ENCODE measurements around the gene LUC7L3.

The LUC7L3 gene

DNA sequence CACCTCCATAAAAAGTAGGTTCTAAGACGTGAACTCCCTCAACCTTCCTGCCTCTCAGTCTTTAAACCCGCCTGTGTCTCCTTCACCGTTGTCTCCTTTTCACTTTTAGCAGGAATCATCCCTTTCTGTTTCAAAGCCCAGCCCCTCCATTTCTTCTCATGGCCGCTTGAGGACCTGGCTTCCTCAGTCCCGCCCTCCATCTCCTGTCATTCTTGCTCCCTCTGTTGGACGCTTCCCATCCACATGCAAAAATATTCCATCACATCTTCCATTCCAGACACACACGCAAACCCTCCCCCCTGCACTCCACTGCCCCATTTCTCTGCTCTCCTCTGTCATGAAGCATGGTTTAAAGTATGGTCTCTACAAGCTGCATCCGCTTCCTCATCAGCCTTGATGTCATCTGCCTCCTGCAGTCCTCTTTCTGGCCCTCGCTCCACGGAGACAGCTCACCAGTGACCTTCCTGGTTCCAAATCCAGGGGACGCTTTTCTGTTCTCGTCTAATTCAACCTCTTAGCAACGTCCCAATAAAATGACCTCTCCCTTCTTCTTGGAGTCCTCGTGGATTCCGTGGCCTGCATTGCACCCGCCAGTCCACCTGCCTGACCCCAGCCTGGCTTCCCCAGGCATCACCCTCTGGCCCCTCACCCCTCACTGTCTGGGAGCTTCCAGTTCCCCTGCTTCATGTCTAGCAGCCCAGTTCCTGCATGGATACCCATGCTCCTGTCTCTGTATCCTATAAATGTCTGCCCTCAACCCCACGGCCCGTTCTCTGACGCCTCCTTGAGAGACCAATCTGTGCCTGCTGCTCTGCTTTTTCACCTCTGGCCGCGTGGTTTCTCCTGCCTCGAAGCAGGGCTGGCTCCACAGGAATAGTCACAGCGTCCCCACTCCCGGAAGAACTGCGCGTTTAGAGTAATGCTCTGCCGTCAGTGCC, 37.9 kb upstream of the LUC7L3 start:
- H3K9me3 Mint-ChIP-seq: no peaks in the 10 kb centered on the region
- no peak overlapping the region for H3K4me3 Mint-ChIP-seq
- no peaks in the 10 kb centered on the region for H3K36me3 Mint-ChIP-seq (ENCODE audit: low read depth)
- no peak for DNase-seq
- no peak overlapping the region for H3K27ac Mint-ChIP-seq
- peaks cover 74% of the 10 kb centered on the region for H3K4me1 Mint-ChIP-seq
- peaks cover 21% of the 10 kb centered on the region for H3K27me3 Mint-ChIP-seq (ENCODE audit: low read depth, poor library complexity)
- peak; percentile 11 for TF ChIP-seq CTCF (IDR thresholded peaks at IDR 0.05)

GRCh38 chr17:50682441-50682840, 37.0 kb upstream of the LUC7L3 start:
- no peak for TF ChIP-seq CTCF (IDR thresholded peaks at IDR 0.05)
- Mint-ChIP-seq H3K4me1 (peaks cover 79% of the 10 kb centered on the region), H3K36me3 (ENCODE audit: low read depth) (no peaks in the 10 kb centered on the region), H3K27me3 (ENCODE audit: low read depth, poor library complexity) (peaks cover 18% of the 10 kb centered on the region), H3K4me3 (no peak overlapping the region), H3K9me3 (no peaks in the 10 kb centered on the region), H3K27ac (peak overlapping the region; percentile 38)
- DNase-seq: no peak

DNA sequence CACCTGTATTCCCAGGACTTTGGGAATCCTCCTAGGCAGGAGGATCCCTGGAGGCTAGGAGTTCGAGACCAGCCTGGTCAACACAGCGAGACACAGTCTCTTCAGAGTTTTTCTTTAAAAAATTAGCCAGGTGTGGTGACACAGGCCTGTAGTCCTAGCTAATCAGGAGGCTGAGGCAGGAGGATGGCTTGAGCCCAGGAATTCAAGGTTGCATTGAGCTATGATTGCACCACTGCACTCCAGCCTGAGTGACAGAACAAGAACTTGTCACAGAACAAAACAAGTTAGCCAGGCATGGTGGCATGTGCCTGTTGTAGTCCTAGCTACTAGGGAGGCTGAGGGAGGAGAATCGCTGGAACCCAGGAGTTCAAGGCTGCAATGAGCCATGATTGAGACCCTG, 36.5 kb upstream of the LUC7L3 start:
- H3K27ac Mint-ChIP-seq: peak overlapping the region; percentile 26
- H3K27me3 Mint-ChIP-seq (ENCODE audit: low read depth, poor library complexity): peaks cover 17% of the 10 kb centered on the region
- no peaks in the 10 kb centered on the region for H3K9me3 Mint-ChIP-seq
- H3K4me3 Mint-ChIP-seq: peak overlapping the region; percentile 55
- H3K36me3 Mint-ChIP-seq (ENCODE audit: low read depth): no peaks in the 10 kb centered on the region
- DNase-seq: no peak
- peaks cover 82% of the 10 kb centered on the region for H3K4me1 Mint-ChIP-seq
- TF ChIP-seq CTCF (IDR thresholded peaks at IDR 0.05): no peak

DNA sequence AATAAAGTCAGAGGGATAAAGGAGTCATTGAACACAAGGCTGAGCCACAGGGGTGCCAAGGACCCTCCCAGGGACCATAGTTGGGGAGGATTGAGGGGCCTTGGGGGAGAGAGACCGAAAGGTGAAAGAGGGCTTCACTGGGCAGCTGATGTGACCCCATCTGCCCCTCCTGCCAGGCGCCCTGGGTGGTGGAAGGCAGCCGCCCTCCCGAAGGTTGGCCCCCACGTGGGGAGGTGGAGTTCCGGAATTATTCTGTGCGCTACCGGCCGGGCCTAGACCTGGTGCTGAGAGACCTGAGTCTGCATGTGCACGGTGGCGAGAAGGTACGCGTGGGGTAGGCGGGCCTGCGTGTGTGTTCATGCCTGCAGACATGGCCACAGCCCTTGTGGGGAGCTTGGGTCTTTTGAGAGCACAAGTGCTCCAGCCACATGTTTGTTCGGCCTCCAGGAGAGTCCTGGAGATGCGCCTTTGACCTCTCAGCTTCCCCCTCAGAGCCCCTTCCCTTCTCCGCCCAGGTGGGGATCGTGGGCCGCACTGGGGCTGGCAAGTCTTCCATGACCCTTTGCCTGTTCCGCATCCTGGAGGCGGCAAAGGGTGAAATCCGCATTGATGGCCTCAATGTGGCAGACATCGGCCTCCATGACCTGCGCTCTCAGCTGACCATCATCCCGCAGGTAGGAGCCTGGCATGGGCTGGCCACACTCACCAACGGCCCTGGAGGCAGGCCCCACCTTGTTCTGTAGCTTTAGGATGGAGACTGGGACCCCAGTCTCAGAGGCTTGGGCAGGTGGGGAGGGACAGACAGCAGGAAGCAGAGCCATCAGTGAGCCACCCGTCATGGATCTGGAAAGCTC, 35.7 kb upstream of the LUC7L3 start:
- no peaks in the 10 kb centered on the region for H3K36me3 Mint-ChIP-seq (ENCODE audit: low read depth)
- DNase-seq: no peak
- no peak overlapping the region for H3K4me3 Mint-ChIP-seq

GRCh38 chr17:50684288-50684611, 35.2 kb upstream of the LUC7L3 start:
- no peaks in the 10 kb centered on the region for H3K9me3 Mint-ChIP-seq
- H3K4me1 Mint-ChIP-seq: peaks cover 75% of the 10 kb centered on the region
- no peak for TF ChIP-seq CTCF (IDR thresholded peaks at IDR 0.05)
- no peaks in the 10 kb centered on the region for H3K36me3 Mint-ChIP-seq (ENCODE audit: low read depth)
- peak overlapping the region; percentile 98 for H3K27ac Mint-ChIP-seq
- peaks cover 17% of the 10 kb centered on the region for H3K27me3 Mint-ChIP-seq (ENCODE audit: low read depth, poor library complexity)
- no peak for DNase-seq
- H3K4me3 Mint-ChIP-seq: peak overlapping the region; percentile 70

More for the DNA sequence above, 35.7 kb upstream of the LUC7L3 start:
- Mint-ChIP-seq H3K27ac (peak overlapping the region; percentile 98), H3K4me1 (peaks cover 75% of the 10 kb centered on the region), H3K27me3 (ENCODE audit: low read depth, poor library complexity) (peaks cover 17% of the 10 kb centered on the region), H3K9me3 (no peaks in the 10 kb centered on the region)
- no peak for TF ChIP-seq CTCF (IDR thresholded peaks at IDR 0.05)
